Astrocyte of the spinal cord (primary cell): Measurements from ENCODE around the gene SLIT3.
A peak's percentile ranks its signal among the peaks of the same experiment; 100 is the strongest.

Source experiments
- DNase-seq: peaks from one replicate; pipeline ENCODE4 v3.0.0; 2011; ENCODE audit warnings: low read depth, low spot score
- H3K4me3 ChIP-seq: 2 replicates; pipeline ENCODE4 v1.5.1; 2011; ENCODE audit warnings: low read depth, mild to moderate bottlenecking, low read length, moderate library complexity
- in situ Hi-C: cut with HindIII; loops from 2 replicates; pipeline ENCODE4 v1.10.0; 2017; ENCODE audit warnings: low sequenced_read_pairs
- TF ChIP-seq, protein P1 (sequence below): IDR thresholded peaks from 2 replicates; pipeline ENCODE4 v1.5.1; 2012; ENCODE audit warnings: low read depth, mild to moderate bottlenecking, low read length, inconsistent platforms

Gene SLIT3

DNA sequence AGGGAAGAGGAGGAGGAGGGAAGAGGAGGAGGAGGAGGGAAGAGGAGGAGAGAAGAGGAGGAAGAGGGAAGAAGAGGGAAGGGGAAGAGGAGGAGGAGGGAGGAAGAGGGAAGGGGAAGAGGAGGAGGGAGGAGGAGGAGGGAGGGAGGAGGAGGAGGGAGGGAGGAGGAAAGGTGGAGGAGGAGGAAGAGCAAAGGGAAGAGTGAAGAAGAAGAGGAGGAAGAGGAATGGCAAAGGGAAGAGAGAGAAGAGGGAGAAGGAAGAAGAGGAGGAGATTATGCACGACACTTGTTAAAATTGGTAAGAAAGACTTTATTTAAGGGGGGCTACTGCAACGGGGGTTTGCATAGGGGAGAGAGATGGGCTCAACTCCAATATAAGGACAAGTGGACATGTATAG is 221.2 kb downstream of the SLIT3 start:
- in situ Hi-C loops: no loop called here
- DNase-seq: no peak
- no peak overlapping the region for H3K4me3 ChIP-seq
- TF ChIP-seq, protein P1, sequence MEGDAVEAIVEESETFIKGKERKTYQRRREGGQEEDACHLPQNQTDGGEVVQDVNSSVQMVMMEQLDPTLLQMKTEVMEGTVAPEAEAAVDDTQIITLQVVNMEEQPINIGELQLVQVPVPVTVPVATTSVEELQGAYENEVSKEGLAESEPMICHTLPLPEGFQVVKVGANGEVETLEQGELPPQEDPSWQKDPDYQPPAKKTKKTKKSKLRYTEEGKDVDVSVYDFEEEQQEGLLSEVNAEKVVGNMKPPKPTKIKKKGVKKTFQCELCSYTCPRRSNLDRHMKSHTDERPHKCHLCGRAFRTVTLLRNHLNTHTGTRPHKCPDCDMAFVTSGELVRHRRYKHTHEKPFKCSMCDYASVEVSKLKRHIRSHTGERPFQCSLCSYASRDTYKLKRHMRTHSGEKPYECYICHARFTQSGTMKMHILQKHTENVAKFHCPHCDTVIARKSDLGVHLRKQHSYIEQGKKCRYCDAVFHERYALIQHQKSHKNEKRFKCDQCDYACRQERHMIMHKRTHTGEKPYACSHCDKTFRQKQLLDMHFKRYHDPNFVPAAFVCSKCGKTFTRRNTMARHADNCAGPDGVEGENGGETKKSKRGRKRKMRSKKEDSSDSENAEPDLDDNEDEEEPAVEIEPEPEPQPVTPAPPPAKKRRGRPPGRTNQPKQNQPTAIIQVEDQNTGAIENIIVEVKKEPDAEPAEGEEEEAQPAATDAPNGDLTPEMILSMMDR: no peak

DNA sequence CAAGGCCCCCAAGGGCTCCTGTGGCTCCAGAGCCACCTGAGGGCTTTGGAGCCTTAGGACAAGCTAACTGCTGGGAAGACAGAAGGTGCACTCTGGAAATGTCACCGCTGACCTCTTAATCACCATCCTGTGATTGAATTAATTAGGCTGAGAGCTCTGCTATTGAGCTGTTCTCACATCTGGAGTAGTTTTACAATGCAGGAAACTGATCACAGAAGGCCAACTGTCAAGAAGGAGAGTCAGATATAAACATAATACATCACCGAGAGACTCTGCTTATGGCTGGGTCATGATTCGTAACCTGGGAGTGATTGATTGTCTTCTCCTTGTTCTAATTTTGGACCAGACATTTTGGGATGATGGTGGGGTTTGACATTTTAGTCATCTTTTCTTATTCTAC is 226.1 kb downstream of the SLIT3 start:
- TF ChIP-seq, protein P1: no peak
- no peak for DNase-seq
- H3K4me3 ChIP-seq: no peak overlapping the region
- in situ Hi-C loops: no loop called here

DNA sequence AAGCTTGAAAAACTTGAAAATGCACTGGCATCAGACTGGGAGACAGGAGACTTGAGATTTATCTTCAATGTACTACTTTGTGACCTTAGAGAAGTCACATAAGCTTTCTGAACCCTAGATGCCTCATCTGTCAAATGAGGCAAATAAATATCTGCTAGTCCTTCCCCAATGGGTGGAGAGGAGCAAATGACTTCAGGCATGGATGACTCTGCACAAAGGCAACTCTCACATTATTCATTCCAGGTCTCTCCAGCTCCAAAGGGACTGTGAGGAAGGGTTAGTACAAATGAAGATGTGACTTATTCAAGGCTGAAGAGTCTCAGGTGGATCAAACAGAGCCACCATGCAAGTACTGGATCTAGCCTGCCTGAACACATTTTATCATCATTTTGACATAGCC is 228.7 kb downstream of the SLIT3 start:
- in situ Hi-C loops: no loop called here
- DNase-seq: no peak
- TF ChIP-seq, protein P1: no peak
- no peak overlapping the region for H3K4me3 ChIP-seq

DNA sequence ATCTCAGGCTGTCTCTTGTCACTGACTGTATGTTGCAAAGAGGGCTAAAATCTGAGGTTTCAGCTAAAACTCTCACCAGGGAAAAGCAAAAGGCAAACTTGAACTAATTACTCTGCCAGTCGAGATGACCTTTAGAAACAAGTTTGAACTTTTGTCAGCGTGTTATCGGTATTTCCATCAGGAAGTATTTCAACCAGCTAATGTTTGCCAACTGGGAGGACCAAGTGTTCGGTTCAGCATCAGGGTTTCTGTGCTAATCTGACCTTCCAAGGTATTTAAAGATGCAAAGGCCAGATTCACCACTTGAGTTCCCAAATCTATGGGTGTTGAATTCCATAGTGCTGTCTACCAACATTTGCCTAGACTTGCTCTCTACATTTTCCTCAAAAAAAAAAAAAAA is 230.5 kb downstream of the SLIT3 start:
- TF ChIP-seq, protein P1: no peak
- in situ Hi-C loops: no loop called here
- H3K4me3 ChIP-seq: no peak overlapping the region
- no peak for DNase-seq

DNA sequence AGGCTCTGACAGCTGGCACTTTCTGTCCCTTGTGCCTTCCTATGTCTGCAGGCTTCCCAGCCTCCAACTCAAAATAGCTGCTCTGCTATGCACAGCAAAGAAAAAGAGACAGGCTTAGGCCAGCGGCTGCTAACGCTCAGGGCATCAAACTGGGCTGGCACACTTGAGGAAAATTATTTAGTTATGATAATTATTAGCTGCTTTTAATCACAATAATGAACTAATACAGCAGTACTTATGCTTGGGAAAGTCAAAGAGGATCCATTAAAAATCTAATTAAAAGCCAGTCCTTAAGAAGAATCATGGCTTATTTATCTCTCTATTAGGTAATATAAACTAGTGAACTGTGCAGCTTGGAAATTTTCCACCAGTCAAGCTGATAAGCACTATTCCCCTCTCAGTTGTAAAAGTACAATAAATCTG is 233.2 kb downstream of the SLIT3 start:
- TF ChIP-seq, protein P1: no peak
- in situ Hi-C loops: no loop called here
- no peak overlapping the region for H3K4me3 ChIP-seq
- DNase-seq: no peak

DNA sequence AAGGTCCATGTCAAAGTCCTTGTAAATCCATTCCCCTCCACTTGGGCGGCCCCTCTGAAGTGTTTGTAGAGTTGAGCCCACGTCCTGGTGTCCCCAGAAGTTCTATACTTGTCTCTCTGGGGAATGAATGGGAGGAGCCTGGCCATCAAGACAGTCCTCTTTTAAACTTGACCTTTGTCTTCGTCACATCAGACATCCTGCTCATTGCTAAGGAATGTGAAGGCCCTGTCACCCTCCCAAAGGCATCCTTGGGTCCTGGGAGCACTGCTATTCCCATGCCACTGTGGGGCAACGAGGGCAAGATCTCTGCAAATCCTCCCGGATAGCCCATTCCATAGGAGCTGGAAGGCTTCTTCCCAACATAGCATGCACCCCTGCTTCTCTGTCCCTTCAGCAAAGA is 235.5 kb downstream of the SLIT3 start:
- TF ChIP-seq, protein P1: no peak
- no peak overlapping the region for H3K4me3 ChIP-seq
- no peak for DNase-seq
- in situ Hi-C loops: no loop called here

DNA sequence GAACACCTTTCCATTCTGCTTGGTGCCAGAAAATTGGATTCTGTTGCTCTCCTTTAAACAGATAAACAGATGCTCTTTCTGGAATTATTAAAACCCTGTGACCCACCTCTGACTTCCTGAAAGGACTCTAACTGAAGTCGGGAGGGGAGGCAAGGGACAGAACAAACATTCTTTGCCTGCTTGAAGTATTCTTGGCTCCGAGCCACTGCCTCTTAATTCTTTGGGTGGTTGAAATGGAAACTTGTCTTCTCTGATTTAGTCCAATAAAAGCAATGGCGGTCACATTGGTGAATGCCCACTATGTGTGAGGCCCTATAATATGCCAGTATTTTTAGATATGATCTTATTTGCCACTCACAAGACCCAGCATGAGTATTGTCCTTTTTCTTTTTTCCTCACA is 236.8 kb downstream of the SLIT3 start:
- peak; percentile 12 for DNase-seq
- H3K4me3 ChIP-seq: no peak overlapping the region
- TF ChIP-seq, protein P1: no peak
- in situ Hi-C loops: no loop called here
